Fibroblast of lung (primary cell): ENCODE results near the gene WDR49. TPM values are rescaled to one million over a fixed set of nuclear protein-coding genes. Genes with fewer than 3 reads are reported as not detected.

Experiments used
- DNase-seq, 2 donors: peaks; one replicate each; pipeline versions ENCODE4 v3.0.0 to v3.0.0-alpha.2; 2010; ENCODE audit warnings: low read depth in 2 of 2
- H2AFZ ChIP-seq: 2 replicates; pipeline ENCODE4 v1.5.1; 2012; ENCODE audit warnings: low read length, control low read depth, inconsistent platforms
- H3K27ac ChIP-seq: 2 replicates; pipeline ENCODE4 v1.5.1; 2011; ENCODE audit warnings: low read length, control low read depth; ENCODE audit not compliant: insufficient read depth
- H3K27me3 ChIP-seq: 2 replicates; pipeline ENCODE4 v1.5.1; 2011; ENCODE audit warnings: mild to moderate bottlenecking, low read length; ENCODE audit not compliant: control insufficient read depth, insufficient read depth
- H3K36me3 ChIP-seq: 2 replicates; pipeline ENCODE4 v1.5.1; 2011; ENCODE audit warnings: low read length; ENCODE audit not compliant: control insufficient read depth, insufficient read depth
- H3K4me1 ChIP-seq: 2 replicates; pipeline ENCODE4 v1.5.1; 2011; ENCODE audit warnings: low read length; ENCODE audit not compliant: control insufficient read depth, insufficient read depth; ENCODE audit errors: extremely low read depth
- H3K4me2 ChIP-seq: 2 replicates; pipeline ENCODE4 v1.5.1; 2011; ENCODE audit warnings: low read length, control low read depth; ENCODE audit not compliant: insufficient read depth; ENCODE audit errors: extremely low read depth
- H3K4me3 ChIP-seq, 4 experiments: fragments of 200-600 bp in 1 of 4; sonication (generic) in 1 of 4; replicated peaks in 1 of 4; 2 replicates each; pipeline ENCODE4 v1.5.1; 2011 to 2016; ENCODE audit warnings: low read length in 4 of 4, low read depth in 3 of 4, mild to moderate bottlenecking in 3 of 4, control low read depth in 2 of 4, inconsistent platforms in 1 of 4, mixed read lengths in 1 of 4; ENCODE audit not compliant: insufficient read depth in 1 of 4; ENCODE audit errors: control extremely low read depth in 1 of 4
- H3K79me2 ChIP-seq: 2 replicates; pipeline ENCODE4 v1.5.1; 2012; ENCODE audit warnings: mild to moderate bottlenecking, low read length, inconsistent platforms; ENCODE audit not compliant: control insufficient read depth, insufficient read depth
- H3K9ac ChIP-seq: 2 replicates; pipeline ENCODE4 v1.5.1; 2011; ENCODE audit warnings: mild to moderate bottlenecking, low read length, control low read depth; ENCODE audit not compliant: insufficient read depth
- H3K9me3 ChIP-seq: 2 replicates; pipeline ENCODE4 v1.5.1; 2012; ENCODE audit warnings: low read depth, low read length; ENCODE audit not compliant: control insufficient read depth, insufficient read depth
- H4K20me1 ChIP-seq: 2 replicates; pipeline ENCODE4 v1.5.1; 2011; ENCODE audit warnings: low read length; ENCODE audit not compliant: control insufficient read depth, insufficient read depth; ENCODE audit errors: extremely low read depth
- CTCF ChIP-seq, 2 donors: IDR thresholded peaks in 1 of 2; conservative IDR thresholded peaks in 1 of 2; 1 replicate in 1 of 2; 2 replicates in 1 of 2; pipeline ENCODE4 v1.5.1; 2011 to 2012; ENCODE audit warnings: low read length in 2 of 2, control low read depth in 1 of 2, inconsistent platforms in 1 of 2, low read depth in 1 of 2, mild to moderate bottlenecking in 1 of 2
- EZH2 ChIP-seq: IDR thresholded peaks from 2 replicates; pipeline ENCODE4 v1.5.1; 2012; ENCODE audit warnings: low read length, control low read depth, mild to moderate bottlenecking; ENCODE audit errors: missing control alignments
- polyA plus RNA-seq, 2 donors: library from polyadenylated mRNA; depleted of rRNA in 1 of 2; stranded (reverse) in 1 of 2; unstranded in 1 of 2; fragments of >200 nt; gene quantifications; 2 replicates each; pipeline ENCODE4 v1.2.1, GENCODE V29; 2011 to 2012; ENCODE audit warnings: missing spikeins in 1 of 2
- total RNA-seq: library from RNA; depleted of rRNA; stranded (reverse); fragments of >200 nt; gene quantifications from 2 replicates; pipeline ENCODE4 v1.2.1, GENCODE V29; 2014

Gene WDR49
- total and polyA plus RNA-seq, 2 donors (not counting 1 experiment from before 2014, with no cell fraction given): under 0.01 TPM; not detected in 1

GRCh38 chr3:167666563-167666962 lies 12.8 kb upstream of the WDR49 start:
- Histone ChIP-seq H4K20me1 (no peaks in the 10 kb centered on the region), H3K9me3 (no peaks in the 10 kb centered on the region), H3K4me3 (no peak overlapping the region), H2AFZ (no peak overlapping the region), H3K9ac (no peak overlapping the region), H3K4me2 (no peak overlapping the region), H3K27ac (no peak overlapping the region), H3K36me3 (no peaks in the 10 kb centered on the region), H3K79me2 (no peaks in the 10 kb centered on the region), H3K4me1 (no peaks in the 10 kb centered on the region), H3K27me3 (no peaks in the 10 kb centered on the region)
- TF ChIP-seq EZH2 (no peak), CTCF (conservative IDR thresholded peaks at IDR 0.05 in 1 of 2, IDR thresholded peaks at IDR 0.05 in 1 of 2; ENCODE audit: low read depth in 1 of 2, low read length in 2 of 2) (no peak)
- no peak for DNase-seq

GRCh38 chr3:167662919-167663400 lies 9.2 kb upstream of the WDR49 start:
- no peaks in the 10 kb centered on the region for H3K27me3 ChIP-seq

GRCh38 chr3:167657684-167658225 lies 4.0 kb upstream of the WDR49 start:
- Histone ChIP-seq H3K9me3 (no peaks in the 10 kb centered on the region), H2AFZ (no peak overlapping the region), H3K4me2 (no peak overlapping the region), H3K27me3 (no peaks in the 10 kb centered on the region), H3K27ac (no peak overlapping the region), H3K36me3 (no peaks in the 10 kb centered on the region), H3K4me3 (no peak overlapping the region), H3K79me2 (no peaks in the 10 kb centered on the region), H3K4me1 (no peaks in the 10 kb centered on the region), H4K20me1 (no peaks in the 10 kb centered on the region), H3K9ac (no peak overlapping the region)
- TF ChIP-seq CTCF (conservative IDR thresholded peaks at IDR 0.05 in 1 of 2, IDR thresholded peaks at IDR 0.05 in 1 of 2; ENCODE audit: low read depth in 1 of 2, low read length in 2 of 2) (no peak), EZH2 (no peak)
- DNase-seq: no peak

More at GRCh38 chr3:167662919-167663400, 9.2 kb upstream of the WDR49 start:
- no peaks in the 10 kb centered on the region for H4K20me1 ChIP-seq
- H3K79me2 ChIP-seq: no peaks in the 10 kb centered on the region
- no peak overlapping the region for H2AFZ ChIP-seq
- H3K4me1 ChIP-seq: no peaks in the 10 kb centered on the region
- H3K9me3 ChIP-seq: no peaks in the 10 kb centered on the region
- no peak overlapping the region for H3K4me3 ChIP-seq
- TF ChIP-seq EZH2: no peak
- no peak for TF ChIP-seq CTCF (conservative IDR thresholded peaks at IDR 0.05 in 1 of 2, IDR thresholded peaks at IDR 0.05 in 1 of 2; ENCODE audit: low read depth in 1 of 2, low read length in 2 of 2)
- H3K9ac ChIP-seq: no peak overlapping the region
- no peak overlapping the region for H3K4me2 ChIP-seq
- H3K27ac ChIP-seq: no peak overlapping the region
- H3K36me3 ChIP-seq: no peaks in the 10 kb centered on the region
- DNase-seq: peak in 1 of 2 donors; percentile 14
